ENCODE data around the gene DIS3.

GRCh38 chr13:72716776-72717175 lies 64.9 kb downstream of the DIS3 start:
- TF ChIP-seq POLR2A (IDR thresholded peaks at IDR 0.05; ENCODE audit: low read length) = no peak
- no peak for TF ChIP-seq GATA1 (IDR thresholded peaks at IDR 0.05; ENCODE audit: low read depth, low read length)

Data from erythroblast (primary cell).